CD4-positive, alpha-beta T cell treated with Interferon alpha-2 for 1 hour (primary cell): Measurements from ENCODE around the gene CLASP1.
"Not testable (repeated sequence)": the region's sequence is repeated elsewhere in the genome, so short reads cannot be mapped to it uniquely, and the experiment has no call there.

Source experiments
- DNase-seq, 2 donors: peaks; one replicate each; pipeline ENCODE4 v3.0.0-alpha.2; 2020 to 2022

Gene CLASP1

DNA sequence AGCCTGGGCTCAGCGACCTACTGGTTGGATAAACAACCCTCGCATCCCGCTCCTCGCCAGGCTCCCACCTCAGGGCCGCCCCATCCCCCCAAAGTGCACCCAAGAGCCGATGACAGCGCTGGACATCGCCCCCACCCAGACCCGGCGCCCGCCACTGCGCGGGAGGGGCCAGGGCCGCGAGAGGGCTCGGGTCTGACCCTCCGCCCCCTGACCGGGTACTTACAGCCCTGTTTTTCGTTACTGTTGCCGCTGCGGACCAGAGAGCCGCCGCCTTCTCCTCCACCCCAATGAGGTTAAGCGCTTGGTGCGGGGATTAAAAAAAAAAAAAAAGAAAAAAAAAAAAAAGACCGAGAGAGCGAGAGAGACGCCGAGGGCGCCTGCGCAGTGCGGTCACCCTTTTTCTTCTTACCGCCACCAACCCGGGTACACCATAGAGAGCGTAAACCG, at the start of gene CLASP1:
CLASP1 (minus strand) TSS at position 314 of the 447 bp plus-strand sequence. CDS start 43,567 bp downstream, outside the sequence.
- DNase-seq, result no peak

DNA sequence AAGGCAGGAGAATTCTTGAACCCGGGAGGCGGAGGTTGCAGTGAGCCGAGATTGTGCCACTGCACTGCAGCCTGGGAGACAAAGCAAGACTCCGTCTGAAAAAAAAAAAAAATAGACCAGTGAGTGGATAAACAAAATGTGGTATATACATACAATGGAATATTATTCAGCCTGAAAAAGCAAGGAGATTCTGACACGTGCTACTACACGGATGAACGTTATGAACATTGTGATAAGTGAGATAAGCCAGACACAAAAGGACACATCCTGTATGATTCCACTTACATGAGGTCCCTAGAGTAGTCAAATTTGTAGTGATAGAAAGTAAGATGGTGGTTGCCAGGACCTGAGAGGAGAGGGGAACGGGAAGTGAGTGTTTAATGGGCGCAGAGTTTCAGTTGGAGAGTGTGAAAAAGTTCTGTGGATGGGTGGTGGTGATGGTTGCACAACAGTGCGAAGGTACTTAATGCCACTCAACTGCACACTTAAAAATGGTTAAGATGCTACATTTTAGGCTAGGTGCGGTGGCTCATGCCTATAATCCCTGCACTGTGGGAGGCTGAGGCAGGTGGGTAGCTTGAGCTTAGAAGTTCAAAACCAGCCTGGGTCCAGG, 49.2 kb upstream of the CLASP1 start:
- no peak for DNase-seq

DNA sequence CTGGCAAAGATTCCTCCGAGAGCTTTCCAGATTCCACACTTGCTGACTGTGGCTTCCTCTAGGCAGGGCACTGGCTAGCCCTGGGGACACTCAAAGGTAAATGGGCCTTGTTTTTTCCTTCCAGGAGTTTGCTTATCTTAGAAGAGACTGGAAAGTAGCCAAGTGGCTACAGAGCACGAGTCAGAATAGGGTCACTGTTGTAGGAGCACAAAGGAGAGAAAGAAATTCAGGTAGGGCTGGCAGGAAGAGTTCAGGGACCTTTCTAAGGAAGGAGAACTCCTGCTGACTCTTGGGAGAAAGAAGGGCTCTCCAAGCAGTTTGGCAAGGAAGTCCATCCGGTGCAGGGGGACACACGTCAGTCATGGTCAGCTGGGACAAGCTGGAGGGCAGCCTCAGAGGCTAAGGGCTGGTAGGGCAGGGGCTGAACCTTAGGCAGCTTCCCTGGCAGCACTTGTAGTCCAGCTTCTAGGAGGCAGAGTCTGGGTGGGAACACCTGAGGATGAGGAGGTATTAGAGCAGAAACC, 47.9 kb upstream of the CLASP1 start:
- DNase-seq, result no peak

DNA sequence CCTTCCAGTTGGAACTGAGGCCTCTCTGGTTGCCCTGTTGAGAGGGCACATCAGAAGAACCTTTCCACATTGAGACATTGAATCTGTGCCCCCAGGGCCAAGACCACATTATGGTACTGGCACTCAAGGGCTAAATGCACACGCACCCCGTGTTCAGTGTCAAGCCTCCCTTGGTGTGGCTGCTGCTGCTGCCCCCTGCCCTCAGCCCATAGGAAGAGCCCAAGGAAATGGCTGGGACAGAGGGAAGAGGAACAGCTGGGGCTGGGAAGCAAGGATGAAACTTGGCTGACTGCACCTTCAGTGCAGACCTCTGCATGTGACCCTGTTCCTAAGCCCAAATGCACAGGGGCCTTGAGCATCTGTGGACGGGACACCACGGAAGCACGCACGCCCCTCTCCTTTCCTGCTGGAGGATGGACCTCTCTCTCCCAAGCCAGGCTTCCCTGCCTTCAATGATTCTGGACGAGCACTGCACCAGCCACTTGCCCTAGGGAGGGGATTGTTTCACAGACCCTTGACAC, 47.2 kb upstream of the CLASP1 start:
- no peak for DNase-seq

DNA sequence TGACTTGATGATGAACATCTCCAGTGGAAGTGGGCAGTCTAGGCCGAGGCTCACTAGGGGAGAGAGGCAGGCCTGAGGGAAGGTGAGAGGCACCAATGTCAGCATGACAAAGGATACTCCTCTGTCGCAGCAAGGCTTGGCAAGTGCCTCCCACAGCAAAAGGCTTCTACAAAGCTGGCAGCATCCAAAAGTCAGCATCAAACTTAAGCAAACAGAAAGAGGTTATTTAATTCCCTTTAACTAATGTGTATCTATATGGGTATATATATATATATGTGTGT, 45.8 kb upstream of the CLASP1 start:
- no peak for DNase-seq

DNA sequence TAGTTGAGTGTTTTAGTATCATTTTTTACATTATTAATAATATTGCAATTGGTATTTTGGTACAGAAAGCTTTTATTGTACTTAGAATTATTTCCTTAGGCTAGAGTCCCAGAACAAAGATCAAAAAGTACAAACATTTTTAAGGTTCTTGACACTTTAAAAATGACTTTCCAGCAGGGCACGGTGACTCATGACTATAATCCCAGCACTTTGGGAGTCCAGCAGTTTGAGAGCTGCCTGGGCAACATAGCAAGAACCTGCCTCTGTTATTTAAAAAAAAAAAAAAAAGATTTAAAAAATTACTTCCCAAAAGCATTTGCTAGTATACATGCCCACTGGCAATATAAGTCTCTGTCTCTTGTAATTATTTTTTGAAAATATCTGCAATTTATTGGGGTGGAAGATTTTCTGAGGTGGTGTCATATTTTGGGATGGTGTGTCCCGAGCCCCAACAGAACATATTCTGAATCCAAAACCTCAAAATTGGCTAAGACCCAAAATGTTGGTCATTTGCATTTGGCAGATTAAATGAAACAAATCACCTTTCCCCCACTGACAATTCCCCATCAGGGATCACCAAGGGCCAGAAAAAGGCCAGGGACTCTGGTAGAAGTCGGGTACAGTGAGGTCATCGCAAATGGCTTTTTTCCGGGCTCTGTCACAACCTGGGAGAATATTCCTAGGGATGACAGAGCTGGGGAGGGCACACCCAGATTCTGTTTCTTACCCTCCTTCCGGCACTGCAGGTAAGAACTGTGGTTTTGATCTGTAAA, 45.3 kb upstream of the CLASP1 start:
- DNase-seq, result no peak

DNA sequence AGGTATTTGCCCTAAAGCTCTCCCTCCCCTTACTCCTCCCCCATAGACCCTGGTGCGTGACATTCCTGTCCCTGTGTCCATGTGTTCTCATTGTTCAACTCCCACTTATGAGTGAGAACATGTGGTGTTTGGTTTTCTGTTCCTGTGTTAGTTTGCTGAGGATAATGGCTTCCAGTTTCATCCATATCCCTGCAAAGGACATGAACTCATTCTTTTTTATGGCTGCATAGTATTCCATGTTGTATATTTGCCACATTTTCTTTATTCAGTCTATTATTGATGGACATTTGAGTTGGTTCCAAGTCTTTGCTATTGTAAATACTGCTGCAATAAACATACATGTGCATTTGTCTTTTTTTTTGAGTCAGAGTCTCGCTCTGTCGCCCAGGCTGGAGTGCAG, 41.3 kb upstream of the CLASP1 start:
- not testable (repeated sequence) for DNase-seq

DNA sequence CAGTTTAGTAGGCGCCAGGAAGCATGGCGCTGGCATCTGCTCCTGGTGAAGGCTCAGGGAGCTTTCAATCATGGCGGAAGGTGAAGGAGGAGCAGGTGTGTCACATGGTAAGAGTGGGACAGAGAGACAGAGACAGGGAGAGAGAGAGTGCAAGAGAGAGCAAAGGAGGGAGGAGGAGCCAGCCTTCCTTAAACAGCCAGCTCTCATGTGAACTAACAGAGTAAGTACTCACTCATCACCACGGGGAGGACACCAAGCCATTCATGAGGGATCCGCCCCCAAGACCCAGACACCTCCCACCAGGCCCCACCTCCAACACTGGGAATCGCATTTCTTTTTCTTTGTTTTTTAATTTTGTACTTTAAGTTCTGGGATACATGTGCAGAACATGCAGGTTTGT, 40.8 kb upstream of the CLASP1 start:
- DNase-seq, result no peak

DNA sequence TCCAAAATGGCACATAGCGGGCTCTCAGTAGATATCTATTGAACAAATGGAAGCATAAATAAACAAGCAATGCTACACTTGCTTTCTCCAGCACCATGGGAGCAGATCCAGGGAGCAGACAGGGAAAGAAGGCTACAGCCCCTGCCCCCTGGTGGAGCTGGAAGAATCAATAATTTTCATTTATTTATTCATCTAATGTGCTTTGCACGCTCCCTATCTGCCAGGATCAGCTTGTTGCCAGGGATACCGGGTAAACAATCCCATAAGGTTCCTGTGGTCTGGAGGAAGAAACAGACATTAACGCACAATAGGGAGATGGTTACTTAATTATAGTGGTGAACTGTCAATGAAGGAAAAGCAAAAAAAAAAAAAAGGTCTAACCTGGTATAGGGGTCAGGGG, 40.1 kb upstream of the CLASP1 start:
- DNase-seq, result no peak

DNA sequence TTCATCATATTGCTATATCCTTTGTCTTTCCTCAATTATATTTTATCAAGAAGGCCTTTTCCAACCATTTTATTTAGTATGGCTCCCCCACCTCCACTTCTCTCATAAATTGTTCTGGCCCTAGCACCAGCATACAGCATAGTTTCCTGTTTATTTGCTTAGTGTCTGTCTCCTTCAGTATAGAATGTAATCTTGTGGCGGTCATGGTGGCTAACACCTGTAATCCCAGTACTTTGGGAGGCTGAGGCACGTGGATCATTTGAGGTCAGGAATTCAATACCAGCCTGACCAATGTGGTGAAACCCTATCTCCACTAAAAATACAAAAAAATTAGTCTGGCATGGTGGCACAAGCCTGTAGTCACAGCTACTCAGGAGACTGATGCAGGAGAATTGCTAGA, 39.6 kb upstream of the CLASP1 start:
- no peak for DNase-seq

DNA sequence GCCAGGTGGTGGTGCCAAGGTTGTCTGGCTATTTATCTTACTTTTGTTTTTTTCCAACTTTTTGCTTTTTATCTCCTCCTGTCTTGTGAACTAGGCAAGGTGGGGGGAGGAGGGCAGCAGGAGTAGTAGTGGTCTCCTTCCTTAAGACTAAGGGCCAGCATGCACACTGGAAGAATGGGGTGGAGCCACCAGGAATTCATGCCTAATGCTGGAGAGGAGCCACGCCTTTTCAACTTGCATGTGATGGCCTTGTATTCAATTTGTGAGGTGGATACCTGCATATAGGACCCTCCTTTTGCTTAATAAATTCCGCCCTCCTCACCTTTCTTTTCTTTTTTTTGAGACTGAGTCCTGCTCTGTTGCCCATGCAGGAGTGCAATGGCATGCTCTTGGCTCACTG, 37.6 kb upstream of the CLASP1 start:
- DNase-seq, result no peak

DNA sequence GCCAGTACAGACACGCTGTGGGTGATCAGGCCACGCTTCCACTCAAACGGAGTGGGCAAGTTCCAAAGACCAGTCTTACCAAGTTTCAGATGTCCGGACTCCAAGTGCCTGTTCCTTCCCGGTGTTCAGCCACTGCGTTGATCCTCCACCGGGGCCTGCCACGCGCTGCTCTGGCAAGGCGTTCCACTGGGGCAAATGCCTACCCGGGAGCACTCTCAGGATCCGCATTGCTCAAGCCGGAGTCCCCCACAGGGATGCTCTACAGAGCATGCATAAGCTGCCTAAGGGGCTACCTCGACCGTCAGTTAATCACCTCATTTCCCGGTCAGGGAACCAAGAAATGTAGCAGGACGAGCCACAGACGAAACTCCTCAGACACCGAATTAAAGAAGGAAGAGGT, 37.0 kb upstream of the CLASP1 start:
- no peak for DNase-seq

DNA sequence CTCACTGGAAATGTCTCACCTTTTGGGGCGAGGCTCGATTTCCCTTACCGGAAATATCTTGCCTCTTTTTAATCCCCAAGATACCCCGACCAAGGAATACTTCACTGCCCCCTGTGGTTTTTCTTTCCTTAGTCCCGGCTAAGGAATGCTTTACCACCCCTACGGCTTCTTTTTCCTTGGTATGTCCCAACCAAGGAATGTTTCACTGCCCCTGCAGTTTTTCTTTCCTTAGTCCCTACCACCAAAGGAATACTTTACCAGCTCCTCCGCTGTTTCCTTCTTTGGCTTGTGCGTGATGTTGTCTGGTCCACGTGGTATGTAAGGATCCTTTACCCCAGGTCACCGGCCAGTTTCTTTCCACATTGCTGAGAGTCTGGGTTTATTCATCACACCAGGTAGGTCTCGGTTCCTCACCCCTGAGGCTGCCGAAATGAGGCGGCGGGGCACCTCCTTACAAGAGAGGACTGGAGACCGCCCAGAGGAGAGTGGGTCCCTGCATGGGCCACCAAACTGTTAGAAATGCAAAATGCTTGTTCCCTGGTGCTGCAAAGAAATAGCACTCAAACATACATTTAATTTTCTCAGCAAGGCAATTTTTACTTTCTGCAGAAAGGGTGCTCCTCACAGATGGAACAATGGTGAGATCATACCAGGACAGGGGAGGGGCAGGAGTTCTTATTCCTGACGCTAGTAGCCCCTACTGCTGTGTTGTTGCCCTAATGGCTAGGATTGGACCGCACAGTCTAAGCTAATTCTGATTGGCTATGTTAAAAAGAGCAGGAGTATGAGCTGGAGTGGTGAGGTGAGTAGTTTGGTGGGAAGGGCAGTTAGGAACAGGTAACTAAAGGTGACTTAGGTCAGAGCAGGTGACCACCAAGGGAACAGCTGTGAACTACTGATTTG, 33.4 kb upstream of the CLASP1 start:
- no peak for DNase-seq

DNA sequence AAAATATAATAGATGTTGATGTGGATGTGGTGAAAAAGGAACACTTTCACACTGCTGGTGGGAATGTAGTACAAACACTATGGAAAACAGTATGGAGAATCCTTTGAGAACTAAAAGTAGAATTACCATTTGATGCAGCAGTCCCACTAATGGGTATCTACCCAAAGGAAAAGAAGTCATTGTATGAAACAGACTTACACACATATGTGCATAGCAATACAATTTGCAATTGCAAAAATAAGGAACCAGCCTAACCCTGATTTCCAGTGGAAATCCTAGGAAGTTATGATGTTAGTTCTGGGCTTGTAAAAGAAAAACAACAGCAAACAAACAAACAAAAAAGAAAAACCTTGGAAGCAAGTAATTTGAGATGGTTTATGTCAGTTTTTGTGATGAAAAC, 28.6 kb upstream of the CLASP1 start:
- no peak for DNase-seq

DNA sequence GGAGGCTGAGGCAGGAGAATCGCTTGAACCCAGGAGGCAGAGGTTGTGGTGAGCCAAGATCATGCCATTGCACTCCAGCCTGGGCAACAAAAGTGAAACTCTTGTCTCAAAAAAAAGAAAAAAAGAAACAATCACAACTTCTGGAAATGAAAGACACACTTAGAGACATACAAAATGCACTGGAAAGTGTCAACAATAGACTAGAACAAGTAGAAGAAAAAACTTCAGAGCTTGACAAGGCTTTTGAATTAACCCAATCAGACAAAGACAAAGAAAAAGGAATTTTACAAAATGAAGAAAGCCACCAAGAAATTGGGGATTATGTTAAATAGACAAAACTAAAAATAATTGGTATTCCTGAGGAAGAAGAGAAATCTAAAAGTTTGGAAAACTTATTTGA, 22.4 kb upstream of the CLASP1 start:
- not testable (repeated sequence) for DNase-seq

DNA sequence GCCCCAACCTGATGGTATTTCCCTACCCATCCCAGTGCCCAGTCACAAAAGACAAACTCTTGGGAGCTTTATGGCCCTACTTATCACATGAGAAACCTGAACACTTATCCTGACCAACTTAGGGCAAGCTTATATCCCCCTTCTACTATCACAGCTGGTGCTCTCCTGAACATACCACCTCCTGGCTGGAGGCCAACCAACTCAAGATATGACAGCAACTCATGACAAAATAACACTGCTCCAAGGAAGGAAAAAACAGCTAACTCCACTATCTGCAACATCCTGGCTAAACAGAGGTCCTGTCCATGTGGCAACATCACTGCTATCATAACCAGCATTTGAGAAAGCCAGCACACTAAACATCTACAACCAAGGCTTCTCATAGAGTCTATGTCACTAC, 20.9 kb upstream of the CLASP1 start:
- DNase-seq, result no peak

DNA sequence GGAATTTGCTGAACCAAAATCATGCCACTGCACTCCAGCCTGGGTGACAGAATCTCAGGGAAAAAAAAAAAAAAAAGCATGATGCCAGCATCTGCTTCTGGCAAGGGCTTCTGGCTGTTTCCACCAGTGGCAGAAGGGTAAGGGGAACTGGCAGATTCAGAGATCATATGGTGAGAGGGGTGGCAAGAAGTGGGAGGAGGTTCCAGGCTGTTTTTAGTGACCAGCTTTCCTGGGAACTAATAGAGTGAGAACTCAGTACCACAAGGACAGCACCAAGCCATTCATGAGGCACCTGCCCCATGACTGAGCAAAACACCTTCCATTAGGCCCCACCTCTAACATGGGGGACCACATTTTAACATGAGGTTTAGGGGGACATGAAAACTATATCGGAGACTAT, 18.4 kb upstream of the CLASP1 start:
- no peak for DNase-seq

DNA sequence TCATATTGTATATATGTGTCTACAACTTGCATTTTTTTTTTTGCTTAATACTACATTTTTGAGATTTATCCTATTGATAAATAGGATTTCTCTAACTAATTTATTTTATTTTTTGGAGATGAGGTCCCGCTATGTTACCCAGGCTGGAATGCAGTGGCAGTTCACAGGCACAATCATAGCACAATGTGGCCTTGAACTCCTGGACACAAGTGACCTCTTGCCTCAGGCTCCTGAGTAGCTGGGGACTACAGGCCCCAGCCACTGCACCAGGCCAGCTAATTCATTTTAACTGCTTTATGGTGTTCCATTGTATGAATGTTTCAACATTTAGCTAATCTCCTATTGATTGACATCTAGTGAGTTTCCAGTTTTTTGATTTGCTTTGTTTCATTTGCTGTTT, 16.8 kb upstream of the CLASP1 start:
- DNase-seq, result no peak

DNA sequence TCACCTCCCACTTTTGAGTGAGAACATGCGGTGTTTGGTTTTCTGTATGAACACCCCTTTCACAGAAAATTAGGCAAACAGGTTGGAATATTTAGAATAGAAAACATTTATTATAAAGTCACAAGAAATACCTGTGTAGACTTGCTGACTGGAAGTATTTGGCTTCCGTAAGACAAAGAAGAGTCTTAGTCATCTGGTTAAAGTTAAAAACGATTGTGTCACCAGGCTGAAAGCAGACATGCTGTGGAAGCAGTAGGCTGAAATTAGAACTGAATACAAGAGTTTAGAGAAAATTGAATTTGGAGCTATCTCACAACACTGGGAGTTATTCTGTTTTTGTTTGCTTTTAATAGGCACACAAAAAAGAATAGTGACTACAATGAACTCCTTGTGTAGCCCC, 16.2 kb upstream of the CLASP1 start:
- no peak for DNase-seq

DNA sequence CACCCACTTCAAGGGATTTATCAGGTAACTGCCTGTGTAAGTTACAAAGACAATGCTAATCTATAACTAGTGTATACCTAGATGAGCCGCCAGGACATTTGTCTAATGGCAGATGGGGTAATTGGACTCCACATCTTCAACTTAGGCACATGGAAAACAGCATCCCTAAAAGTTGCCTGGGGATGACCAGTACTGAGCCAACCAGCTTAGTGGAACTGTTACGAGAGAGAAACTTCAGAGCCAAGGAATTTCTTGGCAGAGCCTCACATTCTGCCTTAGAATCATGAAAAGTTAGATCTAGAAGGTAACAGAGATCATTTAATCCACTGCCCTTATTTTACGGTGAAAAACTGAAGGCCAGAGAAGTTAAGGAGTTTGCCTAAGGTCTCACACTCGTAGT, 15.5 kb upstream of the CLASP1 start:
- no peak for DNase-seq

DNA sequence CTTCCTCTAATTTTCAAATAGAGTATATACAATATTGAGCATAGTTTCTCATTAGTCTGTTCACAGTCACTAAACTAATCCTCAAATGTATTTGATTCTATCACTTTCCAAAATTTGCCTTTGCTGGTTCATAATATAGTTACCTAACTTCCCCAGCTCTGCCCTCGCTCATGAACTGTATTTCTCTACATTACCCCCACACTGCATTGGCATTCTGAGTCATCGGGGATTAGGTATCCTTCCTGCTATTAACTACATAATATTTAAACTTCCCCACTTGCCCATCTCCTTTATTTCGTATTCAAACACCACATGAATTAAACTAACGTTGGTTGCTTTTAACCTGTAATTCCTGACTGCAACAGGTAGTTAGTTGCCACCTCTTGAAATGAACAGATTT, 14.8 kb upstream of the CLASP1 start:
- DNase-seq, result no peak

DNA sequence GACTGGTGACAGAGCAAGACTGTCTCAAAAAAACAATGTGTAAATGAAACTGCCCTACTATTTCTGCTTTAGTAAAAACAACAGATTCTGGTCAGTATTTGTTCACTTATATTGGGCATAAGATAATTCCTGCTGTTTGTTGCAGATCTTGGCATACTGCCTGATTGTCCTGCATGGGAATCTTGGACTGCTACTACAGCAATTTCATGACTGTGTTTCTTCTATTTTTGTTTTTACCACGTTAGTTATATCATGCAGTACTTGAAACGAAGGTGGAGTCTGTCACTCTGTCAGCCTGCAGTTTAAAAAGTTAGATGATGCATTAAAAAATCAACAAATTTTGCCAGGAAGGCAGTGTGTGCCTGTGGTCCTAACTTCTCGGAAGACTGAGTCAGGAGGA, 14.2 kb upstream of the CLASP1 start:
- DNase-seq, result no peak

DNA sequence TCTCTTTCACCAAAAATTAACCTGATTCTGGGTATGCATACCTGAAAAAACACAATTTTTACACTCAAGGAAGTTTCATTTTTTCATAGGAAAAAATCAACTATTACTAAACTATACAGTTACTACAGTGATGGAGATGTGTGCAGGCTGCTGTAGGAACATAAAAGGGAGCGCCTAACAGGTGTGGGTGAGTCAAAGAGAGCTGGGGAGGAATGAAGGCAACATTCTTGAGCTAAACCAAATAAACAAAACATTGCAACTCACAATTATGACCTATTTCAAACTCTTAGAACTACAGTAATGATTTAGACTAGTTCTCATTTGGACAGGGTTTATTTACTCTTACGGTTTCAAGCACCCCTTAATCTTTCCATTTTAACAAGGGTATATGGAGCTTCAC, 13.4 kb upstream of the CLASP1 start:
- DNase-seq, result no peak

DNA sequence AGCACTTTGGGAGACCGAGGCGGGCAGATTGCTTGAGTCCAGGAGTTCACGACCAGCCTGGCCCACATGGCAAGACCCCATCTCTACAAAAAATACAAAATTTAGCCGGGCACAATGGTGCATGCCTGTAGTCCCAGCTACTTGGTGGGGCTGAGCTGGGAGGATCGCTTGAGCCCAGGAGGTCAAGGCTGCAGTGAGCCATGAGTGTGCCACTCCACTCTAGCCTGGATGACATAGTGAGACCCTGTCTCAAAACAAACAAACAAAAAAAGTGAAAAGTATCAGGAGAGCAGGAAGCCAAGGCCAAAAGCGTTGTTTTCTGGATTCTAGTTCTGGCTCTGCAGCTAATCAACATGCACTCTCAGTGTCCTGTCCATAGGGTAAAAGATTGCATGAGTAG, 10.7 kb upstream of the CLASP1 start:
- no peak for DNase-seq
